GM23248 (cell line): ENCODE measurements around the gene SETD5. TPM values are rescaled to one million over a fixed set of nuclear protein-coding genes. Genes with fewer than 3 reads are reported as not detected.

ENCODE experiments used
- DNase-seq: peaks from one replicate; pipeline ENCODE4 v3.0.0-alpha.2; 2015
- H2AFZ ChIP-seq: fragments of 200-600 bp; sonication (generic); 2 replicates; pipeline ENCODE4 v1.6.1; 2016; ENCODE audit warnings: antibody characterized with exemption
- H3F3A ChIP-seq: fragments of 200-600 bp; sonication (generic); 2 replicates; pipeline ENCODE4 v1.6.1; 2016; ENCODE audit warnings: mild to moderate bottlenecking, antibody characterized with exemption, mixed run types; ENCODE audit not compliant: insufficient read depth
- H3K27ac ChIP-seq: fragments of 200-600 bp; sonication (generic); 2 replicates; pipeline ENCODE4 v1.5.1; 2016; ENCODE audit warnings: mild to moderate bottlenecking
- H3K27me3 ChIP-seq: fragments of 200-600 bp; sonication (generic); replicated peaks from 2 replicates; pipeline ENCODE4 v1.6.1; 2016; ENCODE audit warnings: mild to moderate bottlenecking; ENCODE audit not compliant: insufficient read depth
- H3K36me3 ChIP-seq: fragments of 200-600 bp; sonication (generic); 2 replicates; pipeline ENCODE4 v1.6.1; 2016; ENCODE audit warnings: low read depth, mild to moderate bottlenecking
- H3K4me1 ChIP-seq: fragments of 200-600 bp; sonication (generic); 2 replicates; pipeline ENCODE4 v1.6.1; 2016; ENCODE audit warnings: mild to moderate bottlenecking; ENCODE audit not compliant: insufficient read depth
- H3K4me2 ChIP-seq: fragments of 200-600 bp; sonication (generic); one replicate; pipeline ENCODE4 v1.6.1; 2016; ENCODE audit warnings: mild to moderate bottlenecking; ENCODE audit not compliant: unreplicated experiment
- H3K4me3 ChIP-seq: fragments of 200-600 bp; sonication (generic); 2 replicates; pipeline ENCODE4 v1.5.1; 2016; ENCODE audit warnings: mild to moderate bottlenecking
- H3K79me2 ChIP-seq: fragments of 200-600 bp; sonication (generic); 2 replicates; pipeline ENCODE4 v1.6.1; 2016; ENCODE audit warnings: mild to moderate bottlenecking; ENCODE audit not compliant: insufficient read depth
- H3K9ac ChIP-seq: fragments of 200-600 bp; sonication (generic); 2 replicates; pipeline ENCODE4 v1.6.1; 2016; ENCODE audit warnings: mild to moderate bottlenecking
- H3K9me2 ChIP-seq: fragments of 200-600 bp; sonication (generic); 2 replicates; pipeline ENCODE4 v1.6.1; 2016; ENCODE audit warnings: mixed run types, mild to moderate bottlenecking, moderate library complexity; ENCODE audit not compliant: insufficient read depth
- H3K9me3 ChIP-seq: fragments of 200-600 bp; sonication (generic); one replicate; pipeline ENCODE4 v1.6.1; 2017; ENCODE audit warnings: low read depth
- H4K20me1 ChIP-seq: fragments of 200-600 bp; sonication (generic); 2 replicates; pipeline ENCODE4 v1.6.0; 2016; ENCODE audit not compliant: insufficient read depth
- EZH2 ChIP-seq: fragments of 200-600 bp; sonication (generic); IDR thresholded peaks from 2 replicates; pipeline ENCODE4 v1.6.1; 2018; ENCODE audit warnings: antibody characterized with exemption, mild to moderate bottlenecking; ENCODE audit not compliant: insufficient read depth, poor library complexity, severe bottlenecking
- EZH2phosphoT487 ChIP-seq: fragments of 200-600 bp; sonication (generic); IDR thresholded peaks from 2 replicates; pipeline ENCODE4 v1.6.1; 2018; ENCODE audit warnings: antibody characterized with exemption, moderate library complexity, mild to moderate bottlenecking, low read depth; ENCODE audit not compliant: insufficient read depth
- WGBS, 2 experiments: methylation state at CpG; one replicate each; pipeline ENCODE4 v1.1.6; 2015 to 2017; ENCODE audit warnings: low lambda C conversion rate in 2 of 2, low coverage in 1 of 2; ENCODE audit errors: missing lambda C conversion rate in 2 of 2; 5-methylcytosine and 5-hydroxymethylcytosine counted together
- in situ Hi-C: fragments of 300-500 bp; cut with MboI; formaldehyde crosslinking; loops from 2 replicates; pipeline ENCODE4 v1.15.0; 2020
- polyA plus RNA-seq: library from polyadenylated mRNA; unstranded; fragments of >200 nt; fragmentation: Nextera tagmentation; extraction: Ambion mirVana; gene quantifications from 2 replicates; pipeline ENCODE4 v1.2.1, GENCODE V29; 2016
- total RNA-seq: library from RNA; depleted of rRNA; stranded (reverse); fragments of >200 nt; shearing (Covaris generic); gene quantifications from 2 replicates; pipeline ENCODE4 v1.2.3, GENCODE V29; 2014

SETD5 gene
- total and polyA plus RNA-seq, 2 experiments from 2014 or later = 35.0 to 45.0 TPM

DNA sequence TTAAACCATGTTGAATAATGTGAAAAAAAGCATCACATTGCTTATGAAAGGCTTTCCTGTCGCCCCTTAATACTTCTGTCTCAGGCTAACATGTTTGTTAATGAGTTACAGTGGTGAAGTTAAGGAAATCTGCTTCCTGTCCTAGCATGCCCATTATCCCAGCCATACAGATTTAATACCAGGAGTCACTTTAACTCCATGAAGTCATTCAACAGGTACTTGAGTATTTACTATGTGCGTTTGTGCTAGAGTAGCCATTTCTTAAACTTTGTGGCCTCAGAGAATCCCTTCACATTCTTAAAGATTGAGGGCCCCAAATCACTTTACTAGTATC is 10.1 kb upstream of the SETD5 start:
- H3K9ac ChIP-seq = no peak overlapping the region
- no peak overlapping the region for H2AFZ ChIP-seq
- peak overlapping the region; percentile 38 for H3K27ac ChIP-seq
- H3K4me2 ChIP-seq = no peak overlapping the region
- H3K4me3 ChIP-seq = no peak overlapping the region
- peaks cover 19% of the 10 kb centered on the region; the same call in 1 of the 2 replicates for H4K20me1 ChIP-seq
- no peak for DNase-seq
- peaks cover 82% of the 10 kb centered on the region for H3K36me3 ChIP-seq
- in situ Hi-C loops = no loop called here
- peaks cover 63% of the 10 kb centered on the region for H3K79me2 ChIP-seq
- no peaks in the 10 kb centered on the region for H3K9me2 ChIP-seq
- TF ChIP-seq EZH2 (no peak), EZH2phosphoT487 (no peak)
- no peaks in the 10 kb centered on the region for H3K27me3 ChIP-seq
- H3K4me1 ChIP-seq = peaks cover 26% of the 10 kb centered on the region
- WGBS, 2 experiments = 76 to 88% methylated on average over 2 of the region's 2 CpGs
- no peaks in the 10 kb centered on the region for H3K9me3 ChIP-seq
- H3F3A ChIP-seq = peaks cover 94% of the 10 kb centered on the region

DNA sequence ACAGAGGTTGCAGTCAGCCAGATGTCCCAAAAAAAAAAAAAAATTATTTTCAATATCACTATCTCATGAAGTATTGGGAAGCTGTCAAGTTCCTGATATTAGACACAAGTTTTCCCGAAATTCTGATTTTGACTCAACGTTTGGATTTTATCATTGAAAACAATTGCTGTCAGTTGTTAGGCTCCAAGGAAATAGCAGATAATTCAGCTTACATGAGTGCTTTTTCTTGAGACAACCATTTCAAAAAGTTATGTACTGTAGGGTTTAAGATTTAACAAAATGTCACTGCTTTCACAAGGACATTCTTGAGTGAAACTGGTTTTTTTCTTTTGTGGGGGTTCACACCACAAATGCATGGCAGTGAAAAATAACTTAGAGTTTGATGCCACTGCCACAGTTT is 9.3 kb upstream of the SETD5 start:
- peaks cover 89% of the 10 kb centered on the region for H3K36me3 ChIP-seq
- H3K9ac ChIP-seq = no peak overlapping the region
- peaks cover 34% of the 10 kb centered on the region for H3K4me1 ChIP-seq
- H3K27ac ChIP-seq = no peak overlapping the region; the same call in 1 of the 2 replicates
- no peak for TF ChIP-seq EZH2phosphoT487
- no peak for TF ChIP-seq EZH2
- peaks cover 24% of the 10 kb centered on the region; the same call in 1 of the 2 replicates for H4K20me1 ChIP-seq
- H3K9me2 ChIP-seq = no peaks in the 10 kb centered on the region
- H3K9me3 ChIP-seq = no peaks in the 10 kb centered on the region
- peaks cover 71% of the 10 kb centered on the region for H3K79me2 ChIP-seq
- H3K4me2 ChIP-seq = no peak overlapping the region
- no peak for DNase-seq
- in situ Hi-C loops = no loop called here
- H3F3A ChIP-seq = peaks cover 90% of the 10 kb centered on the region
- H3K27me3 ChIP-seq = no peaks in the 10 kb centered on the region
- WGBS, 2 experiments = 54 to 63% methylated on average over 2 of the region's 2 CpGs
- H2AFZ ChIP-seq = no peak overlapping the region
- H3K4me3 ChIP-seq = no peak overlapping the region

DNA sequence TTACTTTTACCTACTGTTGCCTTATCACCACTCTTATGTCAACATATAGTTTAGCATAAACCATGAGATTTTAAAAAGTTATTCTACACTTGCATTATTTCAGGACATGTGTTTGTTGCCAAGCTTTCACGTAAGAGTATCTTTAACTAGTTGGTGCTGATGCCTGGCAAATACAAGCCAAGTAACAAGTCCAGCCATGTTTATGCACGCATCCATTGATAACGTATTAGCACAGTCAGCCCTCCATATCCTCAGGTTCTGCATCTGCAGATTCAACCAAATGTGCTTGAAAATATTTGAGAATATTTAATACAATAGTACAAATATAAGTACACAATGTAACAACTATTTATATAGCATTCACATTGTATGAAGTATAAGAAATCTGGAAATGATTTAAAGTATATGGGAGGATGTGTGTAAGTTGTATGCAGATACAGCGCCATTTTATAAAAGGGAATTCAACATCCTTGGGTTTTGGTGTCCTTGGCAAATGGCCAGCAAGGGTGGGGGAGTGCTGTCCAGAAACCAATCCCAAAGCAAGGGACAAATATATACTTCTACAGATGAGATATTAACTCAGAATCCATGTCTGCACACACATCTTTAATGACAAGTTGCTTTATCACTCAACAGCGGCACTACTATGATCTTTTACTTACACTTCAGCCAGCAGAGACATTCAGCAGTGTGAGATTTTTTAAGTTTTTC is 8.7 kb upstream of the SETD5 start:
- H3K4me1 ChIP-seq = peaks cover 40% of the 10 kb centered on the region
- no peak overlapping the region for H3K4me3 ChIP-seq
- H2AFZ ChIP-seq = no peak overlapping the region
- H4K20me1 ChIP-seq = peaks cover 24% of the 10 kb centered on the region; the same call in 1 of the 2 replicates
- DNase-seq = no peak
- no peaks in the 10 kb centered on the region for H3K9me3 ChIP-seq
- H3F3A ChIP-seq = peaks cover 84% of the 10 kb centered on the region
- H3K27ac ChIP-seq = no peak overlapping the region
- no peaks in the 10 kb centered on the region for H3K9me2 ChIP-seq
- no peak for TF ChIP-seq EZH2phosphoT487
- no peak for TF ChIP-seq EZH2
- WGBS, 2 experiments = 91 to 94% methylated on average over 5 of the region's 5 CpGs
- H3K36me3 ChIP-seq = peaks cover 94% of the 10 kb centered on the region
- H3K9ac ChIP-seq = no peak overlapping the region
- H3K4me2 ChIP-seq = no peak overlapping the region
- H3K27me3 ChIP-seq = no peaks in the 10 kb centered on the region
- peaks cover 77% of the 10 kb centered on the region for H3K79me2 ChIP-seq
- in situ Hi-C loops = no loop called here

DNA sequence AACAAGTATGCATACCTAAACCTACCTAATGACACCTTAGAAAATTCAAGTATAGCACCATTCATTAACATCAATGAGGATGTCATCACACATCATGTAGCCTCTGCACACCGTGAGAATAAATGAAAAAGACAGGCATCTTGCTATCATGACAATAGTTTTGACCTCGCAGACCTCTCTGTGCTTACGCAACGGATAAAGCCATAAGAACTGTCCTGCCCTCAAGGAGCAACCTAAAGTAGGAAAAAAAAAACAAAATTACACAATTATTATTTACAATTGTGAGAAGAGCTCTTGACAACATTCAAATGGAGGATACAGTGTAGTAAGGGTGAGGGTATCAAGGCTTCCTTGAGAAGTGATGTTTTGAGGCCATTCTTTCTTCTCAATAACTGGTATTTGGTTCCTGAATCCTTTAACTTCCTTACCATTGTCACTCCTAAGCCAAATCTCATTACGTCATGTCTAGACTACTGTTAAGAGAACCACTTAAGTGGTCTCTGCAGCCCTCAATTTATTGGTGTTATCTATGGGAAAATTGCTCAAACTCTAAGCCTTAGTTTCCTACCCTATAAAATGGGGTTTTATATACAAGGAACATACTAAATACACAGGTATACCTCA is 7.0 kb upstream of the SETD5 start:
- WGBS, 2 experiments = 97 to 100% methylated on average over 5 of the region's 5 CpGs
- Histone ChIP-seq H3K4me2 (no peak overlapping the region), H3F3A (peaks cover 84% of the 10 kb centered on the region), H3K36me3 (peaks cover 93% of the 10 kb centered on the region), H3K9ac (no peak overlapping the region), H3K27ac (no peak overlapping the region), H3K9me3 (no peaks in the 10 kb centered on the region), H3K79me2 (peaks cover 94% of the 10 kb centered on the region), H3K27me3 (no peaks in the 10 kb centered on the region), H3K4me1 (peaks cover 48% of the 10 kb centered on the region), H3K9me2 (no peaks in the 10 kb centered on the region), H2AFZ (no peak overlapping the region), H3K4me3 (no peak overlapping the region), H4K20me1 (peaks cover 28% of the 10 kb centered on the region; the same call in 1 of the 2 replicates)
- in situ Hi-C loops = no loop called here
- no peak for DNase-seq
- TF ChIP-seq EZH2phosphoT487 (no peak), EZH2 (no peak)
